ENCODE measurements around the gene LLGL1. TPM values are rescaled to one million over a fixed set of nuclear protein-coding genes. Genes with fewer than 3 reads are reported as not detected.

LLGL1 gene
- total RNA-seq, 2 donors from 2014 or later, result 6.6 to 11.4 TPM

- DNase-seq (no peak), ATAC-seq (no peak)
- TF ChIP-seq CTCF (IDR thresholded peaks at IDR 0.05) (no peak), POLR2A (IDR thresholded peaks at IDR 0.05) (no peak)
- Histone ChIP-seq H3K4me3 (no peak overlapping the region), H3K9me3 (no peaks in the 10 kb centered on the region), H3K27ac (no peak overlapping the region), H3K4me1 (no peaks in the 10 kb centered on the region), H3K27me3 (no peaks in the 10 kb centered on the region), H3K36me3 (replicated peaks in 1 of 2; ENCODE audit: insufficient read depth in 1 of 2, low read depth in 2 of 2) (no peaks in the 10 kb centered on the region)
- intact Hi-C loops (cut with DNase I), result no loop called here
- WGBS, 2 donors, result 80 to 87% methylated on average over 13 to 14 of the region's 14 CpGs
Observed at GRCh38 chr17:18235743-18236256, 10.4 kb downstream of the LLGL1 start.

- no peaks in the 10 kb centered on the region for H3K4me1 ChIP-seq
- H3K27ac ChIP-seq, result no peak overlapping the region
- no peak for DNase-seq
- intact Hi-C loops (cut with DNase I), result no loop called here
- H3K4me3 ChIP-seq, result no peak overlapping the region
- ATAC-seq, result no peak
- no peaks in the 10 kb centered on the region for H3K36me3 ChIP-seq (replicated peaks in 1 of 2; ENCODE audit: insufficient read depth in 1 of 2, low read depth in 2 of 2)
- H3K27me3 ChIP-seq, result no peaks in the 10 kb centered on the region
- H3K9me3 ChIP-seq, result no peaks in the 10 kb centered on the region
- no peak for TF ChIP-seq POLR2A (IDR thresholded peaks at IDR 0.05)
- no peak for TF ChIP-seq CTCF (IDR thresholded peaks at IDR 0.05)
- 84 to 90% methylated on average over 14 to 18 of the region's 18 CpGs for WGBS, 2 donors
Observed at GRCh38 chr17:18236494-18236893, 11.1 kb downstream of the LLGL1 start.

GRCh38 chr17:18237461-18237860 lies 12.0 kb downstream of the LLGL1 start:
- no peak for TF ChIP-seq CTCF (IDR thresholded peaks at IDR 0.05)
- no peak for TF ChIP-seq POLR2A (IDR thresholded peaks at IDR 0.05)
- Histone ChIP-seq H3K4me3 (no peak overlapping the region), H3K27me3 (no peaks in the 10 kb centered on the region), H3K4me1 (no peaks in the 10 kb centered on the region), H3K27ac (no peak overlapping the region), H3K9me3 (no peaks in the 10 kb centered on the region), H3K36me3 (replicated peaks in 1 of 2; ENCODE audit: insufficient read depth in 1 of 2, low read depth in 2 of 2) (no peaks in the 10 kb centered on the region)
- 88% methylated on average over 20 of the region's 20 CpGs; no CpG with 5 or more reads in 1 of the 2 donors for WGBS, 2 donors
- intact Hi-C loops (cut with DNase I), result no loop called here
- ATAC-seq, result no peak
- no peak for DNase-seq

DNA sequence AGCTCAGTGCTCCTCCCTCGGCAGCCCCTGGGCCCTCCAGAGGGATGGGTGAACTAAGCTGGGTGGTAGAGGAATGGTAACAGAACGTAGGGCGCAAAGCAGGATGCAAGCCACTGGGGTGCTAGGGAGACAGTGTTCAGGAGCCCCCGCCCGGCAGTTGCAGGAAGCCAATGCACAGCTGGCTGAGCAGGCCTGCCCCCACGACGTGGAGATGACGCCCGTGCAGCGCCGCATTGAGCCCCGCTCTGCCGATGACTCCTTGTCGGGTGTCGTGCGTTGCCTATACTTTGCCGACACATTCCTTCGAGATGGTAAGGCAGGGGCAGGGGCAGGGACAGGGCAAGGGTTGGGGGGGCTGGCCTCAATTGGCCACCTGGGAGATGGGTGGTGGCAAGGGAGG lies 12.9 kb downstream of the LLGL1 start:
- TF ChIP-seq CTCF (IDR thresholded peaks at IDR 0.05) (no peak), POLR2A (IDR thresholded peaks at IDR 0.05) (no peak)
- WGBS, 2 donors, result 92 to 96% methylated on average over 16 to 18 of the region's 18 CpGs
- intact Hi-C loops (cut with DNase I), result no loop called here
- H3K27me3 ChIP-seq, result no peaks in the 10 kb centered on the region
- ATAC-seq (no peak), DNase-seq (no peak)
- H3K9me3 ChIP-seq, result no peaks in the 10 kb centered on the region
- no peaks in the 10 kb centered on the region for H3K36me3 ChIP-seq (replicated peaks in 1 of 2; ENCODE audit: insufficient read depth in 1 of 2, low read depth in 2 of 2)
- no peak overlapping the region for H3K27ac ChIP-seq
- no peaks in the 10 kb centered on the region for H3K4me1 ChIP-seq
- H3K4me3 ChIP-seq, result no peak overlapping the region

- ATAC-seq, result no peak
- H3K27ac ChIP-seq, result no peak overlapping the region
- no peaks in the 10 kb centered on the region for H3K27me3 ChIP-seq
- intact Hi-C loops (cut with DNase I), result no loop called here
- no peaks in the 10 kb centered on the region for H3K9me3 ChIP-seq
- no peak for DNase-seq
- 85 to 92% methylated on average over 8 to 18 of the region's 19 CpGs for WGBS, 2 donors
- no peak overlapping the region for H3K4me3 ChIP-seq
- H3K36me3 ChIP-seq (replicated peaks in 1 of 2; ENCODE audit: insufficient read depth in 1 of 2, low read depth in 2 of 2), result peaks cover 0 to 8% of the 10 kb centered on the region in 2 donors
- TF ChIP-seq POLR2A (IDR thresholded peaks at IDR 0.05) (no peak), CTCF (IDR thresholded peaks at IDR 0.05) (no peak)
- H3K4me1 ChIP-seq, result no peaks in the 10 kb centered on the region
Observed at GRCh38 chr17:18240449-18240848, 15.0 kb downstream of the LLGL1 start.

Data from body of pancreas (tissue), 4 donors.